Right atrium auricular region (tissue), 2 donors: ENCODE measurements around the gene APBA3. TPM values are rescaled to one million over a fixed set of nuclear protein-coding genes. Genes with fewer than 3 reads are reported as not detected.

Source experiments
- DNase-seq: peaks from one replicate; pipeline ENCODE4 v3.0.0-alpha.2; 2019; ENCODE audit warnings: low spot score
- H3K27ac ChIP-seq, 2 donors: fragments of 200-600 bp; sonication (generic); 1 replicate in 1 of 2; 2 replicates in 1 of 2; pipeline ENCODE4 v1.5.1; 2016 to 2019
- H3K27me3 ChIP-seq, 2 donors: fragments of 200-600 bp; sonication (generic); one replicate each; pipeline versions ENCODE4 v1.5.1 to v1.6.0; 2017 to 2019
- H3K36me3 ChIP-seq: fragments of 200-600 bp; sonication (generic); one replicate; pipeline ENCODE4 v1.5.1; 2016
- H3K4me1 ChIP-seq, 2 donors: fragments of 200-600 bp; sonication (generic); one replicate each; pipeline versions ENCODE4 v1.5.1 to v1.6.0; 2017 to 2019
- H3K4me3 ChIP-seq, 2 donors: fragments of 200-600 bp; sonication (generic); 1 replicate in 1 of 2; 2 replicates in 1 of 2; pipeline ENCODE4 v1.5.1; 2017 to 2019; ENCODE audit warnings: mild to moderate bottlenecking in 1 of 2, moderate library complexity in 1 of 2
- H3K9me3 ChIP-seq, 2 donors: fragments of 200-600 bp; sonication (generic); one replicate each; pipeline ENCODE4 v1.5.1; 2019
- CTCF ChIP-seq, 2 donors: fragments of 200-600 bp; sonication (generic); IDR thresholded peaks; one replicate each; pipeline ENCODE4 v1.5.1; 2019; ENCODE audit warnings: antibody characterized with exemption in 2 of 2
- total RNA-seq, 2 donors: library from RNA; depleted of rRNA; stranded (reverse); fragments of >200 nt; gene quantifications; one replicate each; pipeline ENCODE4 v1.1.0, GENCODE V29; 2016

APBA3 gene
- total RNA-seq, 2 donors from 2014 or later = 14.7 to 24.8 TPM

- no peak for DNase-seq
- H3K4me3 ChIP-seq = peak overlapping the region in 1 of 2 donors; percentile 21
Observed at GRCh38 chr19:3801412-3802096, 40.1 kb upstream of the APBA3 start.

GRCh38 chr19:3800996-3801395 lies 39.5 kb upstream of the APBA3 start:
- peaks cover 0 to 6% of the 10 kb centered on the region in 2 donors for H3K27me3 ChIP-seq

More at GRCh38 chr19:3801412-3802096, 40.1 kb upstream of the APBA3 start:
- Histone ChIP-seq H3K9me3 (peaks cover 0 to 5% of the 10 kb centered on the region in 2 donors), H3K4me1 (peaks cover 0 to 11% of the 10 kb centered on the region in 2 donors), H3K27ac (no peak overlapping the region), H3K36me3 (no peaks in the 10 kb centered on the region), H3K27me3 (peaks cover 0 to 6% of the 10 kb centered on the region in 2 donors)
- TF ChIP-seq CTCF (IDR thresholded peaks at IDR 0.05) = no peak

GRCh38 chr19:3798137-3798536 lies 36.6 kb upstream of the APBA3 start:
- no peak for TF ChIP-seq CTCF (IDR thresholded peaks at IDR 0.05)
- no peak overlapping the region for H3K4me3 ChIP-seq
- H3K36me3 ChIP-seq = no peaks in the 10 kb centered on the region
- peaks cover 0 to 6% of the 10 kb centered on the region in 2 donors for H3K27me3 ChIP-seq
- peaks cover 0 to 11% of the 10 kb centered on the region in 2 donors for H3K4me1 ChIP-seq
- no peak for DNase-seq
- peaks cover 0 to 12% of the 10 kb centered on the region in 2 donors for H3K9me3 ChIP-seq
- no peak overlapping the region for H3K27ac ChIP-seq

More at GRCh38 chr19:3800996-3801395, 39.5 kb upstream of the APBA3 start:
- peaks cover 0 to 10% of the 10 kb centered on the region in 2 donors for H3K9me3 ChIP-seq
- peaks cover 0 to 11% of the 10 kb centered on the region in 2 donors for H3K4me1 ChIP-seq
- H3K4me3 ChIP-seq = peak overlapping the region in 1 of 2 donors; percentile 21
- TF ChIP-seq CTCF (IDR thresholded peaks at IDR 0.05) = no peak
- H3K27ac ChIP-seq = no peak overlapping the region
- no peaks in the 10 kb centered on the region for H3K36me3 ChIP-seq
- DNase-seq = no peak

GRCh38 chr19:3796358-3796757 lies 34.9 kb upstream of the APBA3 start:
- no peak for DNase-seq
- peaks cover 0 to 12% of the 10 kb centered on the region in 2 donors for H3K9me3 ChIP-seq
- no peaks in the 10 kb centered on the region for H3K36me3 ChIP-seq
- peaks cover 0 to 3% of the 10 kb centered on the region in 2 donors for H3K4me1 ChIP-seq
- no peak overlapping the region for H3K4me3 ChIP-seq
- no peaks in the 10 kb centered on the region for H3K27me3 ChIP-seq
- H3K27ac ChIP-seq = no peak overlapping the region
- no peak for TF ChIP-seq CTCF (IDR thresholded peaks at IDR 0.05)

- TF ChIP-seq CTCF (IDR thresholded peaks at IDR 0.05) = no peak
- H3K27me3 ChIP-seq = no peaks in the 10 kb centered on the region
- no peaks in the 10 kb centered on the region for H3K4me1 ChIP-seq
- H3K27ac ChIP-seq = no peak overlapping the region
- DNase-seq = no peak
- H3K36me3 ChIP-seq = no peaks in the 10 kb centered on the region
- H3K9me3 ChIP-seq = peaks cover 0 to 21% of the 10 kb centered on the region in 2 donors
- no peak overlapping the region for H3K4me3 ChIP-seq
Observed at GRCh38 chr19:3793799-3794198, 32.3 kb upstream of the APBA3 start.
